GM23338 (cell line): Measurements from ENCODE around the gene IGSF5. TPM values are rescaled to one million over a fixed set of nuclear protein-coding genes. Genes with fewer than 3 reads are reported as not detected.

Source experiments
- ATAC-seq: fragments of 200-7000 bp; cut with Tn5 transposase; 3 replicates; pipeline ENCODE4 v1.9.1; 2020
- DNase-seq: peaks from one replicate; pipeline ENCODE4 v3.0.0-alpha.2; 2015; ENCODE audit warnings: low spot score
- H2AFZ ChIP-seq: fragments of 200-600 bp; sonication (generic); 2 replicates; pipeline ENCODE4 v1.8.0; 2016; ENCODE audit warnings: antibody characterized with exemption, mild to moderate bottlenecking, moderate library complexity
- H3F3A ChIP-seq: fragments of 200-600 bp; sonication (generic); replicated peaks from 2 replicates; pipeline ENCODE4 v1.8.0; 2017; ENCODE audit warnings: antibody characterized with exemption, mixed run types, low read depth
- H3K27ac ChIP-seq: fragments of 200-600 bp; sonication (generic); 2 replicates; pipeline ENCODE4 v1.6.1; 2016; ENCODE audit warnings: low read depth
- H3K27me3 ChIP-seq: fragments of 200-600 bp; sonication (generic); 2 replicates; pipeline ENCODE4 v1.8.0; 2016; ENCODE audit warnings: mild to moderate bottlenecking, mixed run types, moderate library complexity; ENCODE audit not compliant: insufficient read depth
- H3K36me3 ChIP-seq: fragments of 200-600 bp; sonication (generic); 2 replicates; pipeline ENCODE4 v1.8.0; 2016; ENCODE audit warnings: mild to moderate bottlenecking; ENCODE audit not compliant: insufficient read depth
- H3K4me1 ChIP-seq: fragments of 200-600 bp; sonication (generic); 2 replicates; pipeline ENCODE4 v1.8.0; 2016; ENCODE audit warnings: mild to moderate bottlenecking, moderate library complexity; ENCODE audit not compliant: insufficient read depth
- H3K4me2 ChIP-seq: fragments of 200-600 bp; sonication (generic); 2 replicates; pipeline ENCODE4 v1.7.1; 2017; ENCODE audit warnings: mixed run types
- H3K4me3 ChIP-seq: fragments of 200-600 bp; sonication (generic); 2 replicates; pipeline ENCODE4 v1.6.1; 2016; ENCODE audit warnings: mixed run types
- H3K79me2 ChIP-seq: fragments of 200-600 bp; sonication (generic); replicated peaks from 2 replicates; pipeline ENCODE4 v1.8.0; 2017; ENCODE audit warnings: mild to moderate bottlenecking; ENCODE audit not compliant: insufficient read depth
- H3K9me2 ChIP-seq: fragments of 200-600 bp; sonication (generic); 2 replicates; pipeline ENCODE4 v1.8.0; 2017; ENCODE audit not compliant: insufficient read depth
- H4K20me1 ChIP-seq: fragments of 200-600 bp; sonication (generic); replicated peaks from 2 replicates; pipeline ENCODE4 v1.8.0; 2017; ENCODE audit warnings: mild to moderate bottlenecking; ENCODE audit not compliant: insufficient read depth
- H3K27ac Mint-ChIP-seq: 2 replicates; pipeline ENCODE4 v1.8.0; 2020; ENCODE audit warnings: inconsistent platforms, mild to moderate bottlenecking, moderate library complexity, mixed read lengths
- H3K27me3 Mint-ChIP-seq: 3 replicates; pipeline ENCODE4 v1.8.0; 2022; ENCODE audit warnings: low read depth, mild to moderate bottlenecking, moderate library complexity, mixed read lengths, inconsistent platforms; ENCODE audit not compliant: insufficient read depth, poor library complexity
- H3K36me3 Mint-ChIP-seq: 3 replicates; pipeline ENCODE4 v1.8.0; 2021; ENCODE audit warnings: low read depth, mild to moderate bottlenecking, inconsistent platforms, moderate library complexity, mixed read lengths
- H3K4me1 Mint-ChIP-seq: 3 replicates; pipeline ENCODE4 v1.8.0; 2020; ENCODE audit warnings: mild to moderate bottlenecking, inconsistent platforms, mixed read lengths
- H3K4me3 Mint-ChIP-seq: 3 replicates; pipeline ENCODE4 v1.8.0; 2021; ENCODE audit warnings: moderate library complexity, mild to moderate bottlenecking, inconsistent platforms, mixed read lengths
- H3K9me3 Mint-ChIP-seq: 3 replicates; pipeline ENCODE4 v1.8.0; 2020; ENCODE audit warnings: moderate library complexity, mild to moderate bottlenecking, inconsistent platforms, mixed read lengths
- CREB1 ChIP-seq: fragments of 250-450 bp; sonication (Bioruptor Pico); IDR thresholded peaks from 2 replicates; pipeline ENCODE4 v1.5.0; 2020; ENCODE audit warnings: low read depth, mild to moderate bottlenecking, moderate library complexity
- EZH2phosphoT487 ChIP-seq: fragments of 200-600 bp; sonication (generic); IDR thresholded peaks from one replicate; pipeline ENCODE4 v1.8.1; 2018; ENCODE audit warnings: antibody characterized with exemption; ENCODE audit not compliant: unreplicated experiment
- NANOG ChIP-seq: IDR thresholded peaks from 2 replicates; pipeline ENCODE4 v1.6.1; 2016; ENCODE audit warnings: antibody characterized with exemption, borderline replicate concordance
- STAT1 ChIP-seq: IDR thresholded peaks from one replicate; pipeline ENCODE4 v1.6.1; 2016; ENCODE audit warnings: antibody characterized with exemption; ENCODE audit not compliant: unreplicated experiment
- ZNF331 ChIP-seq: fragments of 250-450 bp; sonication (Bioruptor Pico); IDR thresholded peaks from 2 replicates; pipeline ENCODE4 v1.5.0; 2020; ENCODE audit warnings: low read depth, mild to moderate bottlenecking, moderate library complexity
- polyA plus RNA-seq: library from polyadenylated mRNA; unstranded; fragments of >200 nt; fragmentation: Nextera tagmentation; extraction: Ambion mirVana; gene quantifications from 2 replicates; pipeline ENCODE4 v1.2.1, GENCODE V29; 2016
- total RNA-seq: library from RNA; depleted of rRNA; stranded (reverse); fragments of >200 nt; shearing (Covaris generic); gene quantifications from 2 replicates; pipeline ENCODE4 v1.2.3, GENCODE V29; 2014
- TF ChIP-seq, protein P1 (sequence below): IDR thresholded peaks from one replicate; pipeline ENCODE4 v1.6.1; 2018; ENCODE audit warnings: antibody characterized with exemption; ENCODE audit not compliant: unreplicated experiment
- TF ChIP-seq, protein P2 (sequence below), 2 experiments: fragments of 200-600 bp in 1 of 2; sonication (generic) in 1 of 2; conservative IDR thresholded peaks; 2 replicates each; pipeline versions ENCODE4 v1.5.1 to v1.6.1; 2016 to 2017; ENCODE audit warnings: antibody characterized with exemption in 2 of 2, low read depth in 2 of 2, mild to moderate bottlenecking in 2 of 2, moderate library complexity in 1 of 2
- TF ChIP-seq, protein P3 (sequence below): fragments of 250-450 bp; sonication (Bioruptor Pico); IDR thresholded peaks from 2 replicates; pipeline ENCODE4 v1.5.0; 2020; ENCODE audit warnings: mild to moderate bottlenecking, moderate library complexity

IGSF5 gene
- total and polyA plus RNA-seq, 2 experiments from 2014 or later: 4.4 to 10.1 TPM

DNA sequence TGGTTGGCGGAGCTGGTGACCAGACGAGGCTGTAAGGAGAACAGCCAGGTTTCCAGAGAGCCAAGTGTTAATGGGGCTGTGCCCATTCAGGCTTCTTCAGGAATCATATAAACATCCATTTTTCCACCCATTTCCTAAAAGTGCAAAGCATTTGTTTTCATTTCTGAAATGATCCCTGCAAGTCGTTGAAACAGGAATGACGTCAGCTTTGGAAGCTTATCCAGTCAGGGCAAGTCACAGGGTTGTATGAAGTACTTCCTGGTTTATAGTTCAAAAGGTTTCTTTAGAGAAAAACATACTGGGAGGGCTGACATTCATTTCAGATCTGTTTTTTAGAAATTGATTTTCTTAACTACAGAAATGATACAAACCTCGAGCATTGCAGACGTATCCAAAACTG, 29.2 kb downstream of the IGSF5 start (continued):
- TF ChIP-seq, protein P1, sequence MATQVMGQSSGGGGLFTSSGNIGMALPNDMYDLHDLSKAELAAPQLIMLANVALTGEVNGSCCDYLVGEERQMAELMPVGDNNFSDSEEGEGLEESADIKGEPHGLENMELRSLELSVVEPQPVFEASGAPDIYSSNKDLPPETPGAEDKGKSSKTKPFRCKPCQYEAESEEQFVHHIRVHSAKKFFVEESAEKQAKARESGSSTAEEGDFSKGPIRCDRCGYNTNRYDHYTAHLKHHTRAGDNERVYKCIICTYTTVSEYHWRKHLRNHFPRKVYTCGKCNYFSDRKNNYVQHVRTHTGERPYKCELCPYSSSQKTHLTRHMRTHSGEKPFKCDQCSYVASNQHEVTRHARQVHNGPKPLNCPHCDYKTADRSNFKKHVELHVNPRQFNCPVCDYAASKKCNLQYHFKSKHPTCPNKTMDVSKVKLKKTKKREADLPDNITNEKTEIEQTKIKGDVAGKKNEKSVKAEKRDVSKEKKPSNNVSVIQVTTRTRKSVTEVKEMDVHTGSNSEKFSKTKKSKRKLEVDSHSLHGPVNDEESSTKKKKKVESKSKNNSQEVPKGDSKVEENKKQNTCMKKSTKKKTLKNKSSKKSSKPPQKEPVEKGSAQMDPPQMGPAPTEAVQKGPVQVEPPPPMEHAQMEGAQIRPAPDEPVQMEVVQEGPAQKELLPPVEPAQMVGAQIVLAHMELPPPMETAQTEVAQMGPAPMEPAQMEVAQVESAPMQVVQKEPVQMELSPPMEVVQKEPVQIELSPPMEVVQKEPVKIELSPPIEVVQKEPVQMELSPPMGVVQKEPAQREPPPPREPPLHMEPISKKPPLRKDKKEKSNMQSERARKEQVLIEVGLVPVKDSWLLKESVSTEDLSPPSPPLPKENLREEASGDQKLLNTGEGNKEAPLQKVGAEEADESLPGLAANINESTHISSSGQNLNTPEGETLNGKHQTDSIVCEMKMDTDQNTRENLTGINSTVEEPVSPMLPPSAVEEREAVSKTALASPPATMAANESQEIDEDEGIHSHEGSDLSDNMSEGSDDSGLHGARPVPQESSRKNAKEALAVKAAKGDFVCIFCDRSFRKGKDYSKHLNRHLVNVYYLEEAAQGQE: no peak
- TF ChIP-seq EZH2phosphoT487 (no peak), CREB1 (CRISPR knock-in tag) (no peak), ZNF331 (no peak)
- TF ChIP-seq, protein P2, sequence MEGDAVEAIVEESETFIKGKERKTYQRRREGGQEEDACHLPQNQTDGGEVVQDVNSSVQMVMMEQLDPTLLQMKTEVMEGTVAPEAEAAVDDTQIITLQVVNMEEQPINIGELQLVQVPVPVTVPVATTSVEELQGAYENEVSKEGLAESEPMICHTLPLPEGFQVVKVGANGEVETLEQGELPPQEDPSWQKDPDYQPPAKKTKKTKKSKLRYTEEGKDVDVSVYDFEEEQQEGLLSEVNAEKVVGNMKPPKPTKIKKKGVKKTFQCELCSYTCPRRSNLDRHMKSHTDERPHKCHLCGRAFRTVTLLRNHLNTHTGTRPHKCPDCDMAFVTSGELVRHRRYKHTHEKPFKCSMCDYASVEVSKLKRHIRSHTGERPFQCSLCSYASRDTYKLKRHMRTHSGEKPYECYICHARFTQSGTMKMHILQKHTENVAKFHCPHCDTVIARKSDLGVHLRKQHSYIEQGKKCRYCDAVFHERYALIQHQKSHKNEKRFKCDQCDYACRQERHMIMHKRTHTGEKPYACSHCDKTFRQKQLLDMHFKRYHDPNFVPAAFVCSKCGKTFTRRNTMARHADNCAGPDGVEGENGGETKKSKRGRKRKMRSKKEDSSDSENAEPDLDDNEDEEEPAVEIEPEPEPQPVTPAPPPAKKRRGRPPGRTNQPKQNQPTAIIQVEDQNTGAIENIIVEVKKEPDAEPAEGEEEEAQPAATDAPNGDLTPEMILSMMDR (conservative IDR thresholded peaks at IDR 0.05; ENCODE audit: low read depth in 2 of 2): no peak

DNA sequence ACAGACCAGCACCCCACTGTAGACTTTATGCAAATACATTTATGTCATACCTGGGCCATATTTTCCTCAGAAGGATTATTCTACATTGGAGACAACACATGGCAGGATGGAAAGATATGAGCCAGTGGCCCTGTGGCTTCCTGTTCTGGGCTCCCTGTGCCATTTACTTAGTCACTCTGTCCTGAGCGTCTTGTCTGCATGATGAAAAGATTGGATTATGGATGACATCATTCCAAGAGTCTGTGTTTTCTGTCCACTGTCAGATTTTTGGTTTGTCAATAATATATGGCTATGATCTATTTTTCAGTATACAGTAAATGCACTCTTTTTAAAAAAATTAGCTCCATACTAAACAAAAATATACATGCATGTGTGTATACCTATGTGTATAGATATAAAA, 30.8 kb downstream of the IGSF5 start:
- Mint-ChIP-seq H3K4me3 (no peak overlapping the region), H3K27ac (no peak overlapping the region), H3K4me1 (peaks cover 11% of the 10 kb centered on the region), H3K36me3 (no peaks in the 10 kb centered on the region; the same call in 2 of the 3 replicates), H3K27me3 (no peaks in the 10 kb centered on the region), H3K9me3 (no peaks in the 10 kb centered on the region)
- Histone ChIP-seq H3K27ac (no peak overlapping the region), H3K4me2 (no peak overlapping the region), H3K4me1 (peaks cover 5% of the 10 kb centered on the region), H3K27me3 (no peaks in the 10 kb centered on the region), H3K9me2 (peaks cover 2% of the 10 kb centered on the region; the same call in 1 of the 2 replicates), H3K79me2 (no peaks in the 10 kb centered on the region), H4K20me1 (no peaks in the 10 kb centered on the region), H3K4me3 (no peak overlapping the region), H3F3A (no peaks in the 10 kb centered on the region), H3K36me3 (no peaks in the 10 kb centered on the region), H2AFZ (no peak overlapping the region)
- ATAC-seq (no peak), DNase-seq (no peak)
- TF ChIP-seq CREB1 (CRISPR knock-in tag): no peak
- TF ChIP-seq, protein P3, sequence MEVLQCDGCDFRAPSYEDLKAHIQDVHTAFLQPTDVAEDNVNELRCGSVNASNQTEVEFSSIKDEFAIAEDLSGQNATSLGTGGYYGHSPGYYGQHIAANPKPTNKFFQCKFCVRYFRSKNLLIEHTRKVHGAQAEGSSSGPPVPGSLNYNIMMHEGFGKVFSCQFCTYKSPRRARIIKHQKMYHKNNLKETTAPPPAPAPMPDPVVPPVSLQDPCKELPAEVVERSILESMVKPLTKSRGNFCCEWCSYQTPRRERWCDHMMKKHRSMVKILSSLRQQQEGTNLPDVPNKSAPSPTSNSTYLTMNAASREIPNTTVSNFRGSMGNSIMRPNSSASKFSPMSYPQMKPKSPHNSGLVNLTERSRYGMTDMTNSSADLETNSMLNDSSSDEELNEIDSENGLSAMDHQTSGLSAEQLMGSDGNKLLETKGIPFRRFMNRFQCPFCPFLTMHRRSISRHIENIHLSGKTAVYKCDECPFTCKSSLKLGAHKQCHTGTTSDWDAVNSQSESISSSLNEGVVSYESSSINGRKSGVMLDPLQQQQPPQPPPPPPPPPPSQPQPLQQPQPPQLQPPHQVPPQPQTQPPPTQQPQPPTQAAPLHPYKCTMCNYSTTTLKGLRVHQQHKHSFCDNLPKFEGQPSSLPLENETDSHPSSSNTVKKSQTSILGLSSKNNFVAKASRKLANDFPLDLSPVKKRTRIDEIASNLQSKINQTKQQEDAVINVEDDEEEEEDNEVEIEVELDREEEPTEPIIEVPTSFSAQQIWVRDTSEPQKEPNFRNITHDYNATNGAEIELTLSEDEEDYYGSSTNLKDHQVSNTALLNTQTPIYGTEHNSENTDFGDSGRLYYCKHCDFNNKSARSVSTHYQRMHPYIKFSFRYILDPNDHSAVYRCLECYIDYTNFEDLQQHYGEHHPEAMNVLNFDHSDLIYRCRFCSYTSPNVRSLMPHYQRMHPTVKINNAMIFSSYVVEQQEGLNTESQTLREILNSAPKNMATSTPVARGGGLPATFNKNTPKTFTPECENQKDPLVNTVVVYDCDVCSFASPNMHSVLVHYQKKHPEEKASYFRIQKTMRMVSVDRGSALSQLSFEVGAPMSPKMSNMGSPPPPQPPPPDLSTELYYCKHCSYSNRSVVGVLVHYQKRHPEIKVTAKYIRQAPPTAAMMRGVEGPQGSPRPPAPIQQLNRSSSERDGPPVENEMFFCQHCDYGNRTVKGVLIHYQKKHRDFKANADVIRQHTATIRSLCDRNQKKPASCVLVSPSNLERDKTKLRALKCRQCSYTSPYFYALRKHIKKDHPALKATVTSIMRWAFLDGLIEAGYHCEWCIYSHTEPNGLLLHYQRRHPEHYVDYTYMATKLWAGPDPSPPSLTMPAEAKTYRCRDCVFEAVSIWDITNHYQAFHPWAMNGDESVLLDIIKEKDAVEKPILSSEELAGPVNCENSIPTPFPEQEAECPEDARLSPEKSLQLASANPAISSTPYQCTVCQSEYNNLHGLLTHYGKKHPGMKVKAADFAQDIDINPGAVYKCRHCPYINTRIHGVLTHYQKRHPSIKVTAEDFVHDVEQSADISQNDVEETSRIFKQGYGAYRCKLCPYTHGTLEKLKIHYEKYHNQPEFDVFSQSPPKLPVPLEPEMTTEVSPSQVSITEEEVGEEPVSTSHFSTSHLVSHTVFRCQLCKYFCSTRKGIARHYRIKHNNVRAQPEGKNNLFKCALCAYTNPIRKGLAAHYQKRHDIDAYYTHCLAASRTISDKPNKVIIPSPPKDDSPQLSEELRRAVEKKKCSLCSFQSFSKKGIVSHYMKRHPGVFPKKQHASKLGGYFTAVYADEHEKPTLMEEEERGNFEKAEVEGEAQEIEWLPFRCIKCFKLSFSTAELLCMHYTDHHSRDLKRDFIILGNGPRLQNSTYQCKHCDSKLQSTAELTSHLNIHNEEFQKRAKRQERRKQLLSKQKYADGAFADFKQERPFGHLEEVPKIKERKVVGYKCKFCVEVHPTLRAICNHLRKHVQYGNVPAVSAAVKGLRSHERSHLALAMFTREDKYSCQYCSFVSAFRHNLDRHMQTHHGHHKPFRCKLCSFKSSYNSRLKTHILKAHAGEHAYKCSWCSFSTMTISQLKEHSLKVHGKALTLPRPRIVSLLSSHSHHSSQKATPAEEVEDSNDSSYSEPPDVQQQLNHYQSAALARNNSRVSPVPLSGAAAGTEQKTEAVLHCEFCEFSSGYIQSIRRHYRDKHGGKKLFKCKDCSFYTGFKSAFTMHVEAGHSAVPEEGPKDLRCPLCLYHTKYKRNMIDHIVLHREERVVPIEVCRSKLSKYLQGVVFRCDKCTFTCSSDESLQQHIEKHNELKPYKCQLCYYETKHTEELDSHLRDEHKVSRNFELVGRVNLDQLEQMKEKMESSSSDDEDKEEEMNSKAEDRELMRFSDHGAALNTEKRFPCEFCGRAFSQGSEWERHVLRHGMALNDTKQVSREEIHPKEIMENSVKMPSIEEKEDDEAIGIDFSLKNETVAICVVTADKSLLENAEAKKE (CRISPR knock-in tag): no peak
- no peak for TF ChIP-seq STAT1
- no peak for TF ChIP-seq ZNF331
- TF ChIP-seq EZH2phosphoT487: no peak
- TF ChIP-seq, protein P1: no peak
- TF ChIP-seq NANOG: no peak
